ENCODE measurements around the gene AGMO.

The AGMO gene

GRCh38 chr7:15503603-15504290 lies 58.1 kb downstream of the AGMO start:
- DNase-seq (ENCODE audit: low read depth, low spot score), result no peak

- no peak for DNase-seq (ENCODE audit: low read depth, low spot score)
Measured at GRCh38 chr7:15498465-15498864, 63.4 kb downstream of the AGMO start.

GRCh38 chr7:15495170-15495569 lies 66.6 kb downstream of the AGMO start:
- no peak for DNase-seq (ENCODE audit: low read depth, low spot score)

- DNase-seq (ENCODE audit: low read depth, low spot score), result no peak
Measured at GRCh38 chr7:15494711-15495110, 67.1 kb downstream of the AGMO start.

GRCh38 chr7:15491361-15491760 lies 70.5 kb downstream of the AGMO start:
- no peak for DNase-seq (ENCODE audit: low read depth, low spot score)

GRCh38 chr7:15490291-15490690 lies 71.5 kb downstream of the AGMO start:
- no peak for DNase-seq (ENCODE audit: low read depth, low spot score)

- no peak for DNase-seq (ENCODE audit: low read depth, low spot score)
Measured at GRCh38 chr7:15489861-15490260, 72.0 kb downstream of the AGMO start.

GRCh38 chr7:15489383-15489782 lies 72.4 kb downstream of the AGMO start:
- DNase-seq (ENCODE audit: low read depth, low spot score), result no peak

- DNase-seq (ENCODE audit: low read depth, low spot score), result no peak
Measured at GRCh38 chr7:15488401-15488800, 73.4 kb downstream of the AGMO start.

GRCh38 chr7:15487896-15488295 lies 73.9 kb downstream of the AGMO start:
- DNase-seq (ENCODE audit: low read depth, low spot score), result no peak

GRCh38 chr7:15485998-15486397 lies 75.8 kb downstream of the AGMO start:
- no peak for DNase-seq (ENCODE audit: low read depth, low spot score)

GRCh38 chr7:15485431-15485830 lies 76.4 kb downstream of the AGMO start:
- DNase-seq (ENCODE audit: low read depth, low spot score), result no peak

GRCh38 chr7:15481132-15481531 lies 80.7 kb downstream of the AGMO start:
- no peak for DNase-seq (ENCODE audit: low read depth, low spot score)

GRCh38 chr7:15478401-15478800 lies 83.4 kb downstream of the AGMO start:
- no peak for DNase-seq (ENCODE audit: low read depth, low spot score)

GRCh38 chr7:15476531-15476918 lies 85.3 kb downstream of the AGMO start:
- DNase-seq (ENCODE audit: low read depth, low spot score), result no peak

- no peak for DNase-seq (ENCODE audit: low read depth, low spot score)
Measured at GRCh38 chr7:15475808-15476530, 85.8 kb downstream of the AGMO start.

- no peak for DNase-seq (ENCODE audit: low read depth, low spot score)
Measured at GRCh38 chr7:15471669-15471950, 90.2 kb downstream of the AGMO start.

GRCh38 chr7:15470825-15471668 lies 90.8 kb downstream of the AGMO start:
- DNase-seq (ENCODE audit: low read depth, low spot score), result no peak

- no peak for DNase-seq (ENCODE audit: low read depth, low spot score)
Measured at GRCh38 chr7:15464667-15465121, 97.1 kb downstream of the AGMO start.

GRCh38 chr7:15463801-15464666 lies 97.8 kb downstream of the AGMO start:
- no peak for DNase-seq (ENCODE audit: low read depth, low spot score)

GRCh38 chr7:15462721-15463389 lies 99.0 kb downstream of the AGMO start:
- no peak for DNase-seq (ENCODE audit: low read depth, low spot score)
